ENCODE results near the gene KCTD19.

The KCTD19 gene

GRCh38 chr16:67259705-67260104 lies 66.8 kb downstream of the KCTD19 start:
- TF ChIP-seq CTCF (IDR thresholded peaks at IDR 0.05; ENCODE audit: insufficient read depth, missing control alignments): no peak
- DNase-seq (ENCODE audit: insufficient read length, low spot score) (no peak), FAIRE-seq (no peak)

- TF ChIP-seq CTCF (IDR thresholded peaks at IDR 0.05; ENCODE audit: insufficient read depth, missing control alignments): no peak
- DNase-seq (ENCODE audit: insufficient read length, low spot score): no peak
- no peak for FAIRE-seq
These were observed 68.2 kb downstream of the KCTD19 start for GRCh38 chr16:67258161-67258835.

GRCh38 chr16:67257486-67258160 lies 68.9 kb downstream of the KCTD19 start:
- DNase-seq (ENCODE audit: insufficient read length, low spot score) (no peak), FAIRE-seq (no peak)
- TF ChIP-seq CTCF (IDR thresholded peaks at IDR 0.05; ENCODE audit: insufficient read depth, missing control alignments): no peak

GRCh38 chr16:67256701-67257230 lies 69.8 kb downstream of the KCTD19 start:
- TF ChIP-seq CTCF (IDR thresholded peaks at IDR 0.05; ENCODE audit: insufficient read depth, missing control alignments): no peak
- no peak for FAIRE-seq

GRCh38 chr16:67255553-67256221 lies 70.9 kb downstream of the KCTD19 start:
- FAIRE-seq: no peak
- no peak for DNase-seq (ENCODE audit: insufficient read length, low spot score)
- TF ChIP-seq CTCF (IDR thresholded peaks at IDR 0.05; ENCODE audit: insufficient read depth, missing control alignments): no peak

More at GRCh38 chr16:67256701-67257230, 69.8 kb downstream of the KCTD19 start:
- DNase-seq (ENCODE audit: insufficient read length, low spot score): no peak

GRCh38 chr16:67254801-67255552 lies 71.6 kb downstream of the KCTD19 start:
- no peak for TF ChIP-seq CTCF (IDR thresholded peaks at IDR 0.05; ENCODE audit: insufficient read depth, missing control alignments)
- DNase-seq (ENCODE audit: insufficient read length, low spot score): no peak
- FAIRE-seq: no peak

Measured in D721Med (cell line).